SU-DHL-6 (cell line): Measurements from ENCODE around the gene CPZ.

ENCODE experiments used
- H2AFZ ChIP-seq: fragments of 200-600 bp; sonication (generic); 2 replicates; pipeline ENCODE4 v1.6.1; 2014; ENCODE audit warnings: low read depth, mild to moderate bottlenecking, moderate library complexity, mixed read lengths, antibody characterized with exemption, low read length; ENCODE audit not compliant: severe bottlenecking
- H3F3A ChIP-seq: fragments of 200-600 bp; shearing (Covaris generic); 2 replicates; pipeline ENCODE4 v1.6.0; 2016; ENCODE audit warnings: antibody characterized with exemption, mild to moderate bottlenecking; ENCODE audit not compliant: insufficient read depth
- H3K27ac ChIP-seq: fragments of 200-600 bp; sonication (generic); 2 replicates; pipeline ENCODE4 v1.5.1; 2016; ENCODE audit warnings: low read depth, mild to moderate bottlenecking, low read length, moderate library complexity, mixed read lengths
- H3K27me3 ChIP-seq: fragments of 200-600 bp; sonication (generic), shearing (Covaris generic); 2 replicates; pipeline ENCODE4 v1.6.0; 2014; ENCODE audit warnings: mild to moderate bottlenecking, low read length
- H3K36me3 ChIP-seq: fragments of 200-600 bp; sonication (generic); 2 replicates; pipeline ENCODE4 v1.6.1; 2014; ENCODE audit warnings: mild to moderate bottlenecking, low read length, mixed read lengths
- H3K4me2 ChIP-seq: fragments of 300-600, 200-600 bp; shearing (Covaris generic), sonication (generic); 2 replicates; pipeline ENCODE4 v1.6.0; 2014; ENCODE audit warnings: low read length, low read depth, mild to moderate bottlenecking; ENCODE audit not compliant: poor library complexity, severe bottlenecking
- H3K4me3 ChIP-seq: fragments of 200-600 bp; sonication (generic); 2 replicates; pipeline ENCODE4 v1.5.1; 2014; ENCODE audit warnings: antibody characterized with exemption, low read length, mild to moderate bottlenecking, mixed read lengths; ENCODE audit not compliant: insufficient read depth, poor library complexity, severe bottlenecking
- H3K79me2 ChIP-seq: fragments of 200-600 bp; sonication (generic); 2 replicates; pipeline ENCODE4 v1.6.1; 2014; ENCODE audit warnings: mild to moderate bottlenecking, low read length, moderate library complexity; ENCODE audit not compliant: insufficient read depth
- H3K9ac ChIP-seq: fragments of 200-600 bp; sonication (generic); 2 replicates; pipeline ENCODE4 v1.7.0; 2014; ENCODE audit warnings: mild to moderate bottlenecking, low read length
- H3K9me2 ChIP-seq: fragments of 200-600 bp; sonication (generic); replicated peaks from 2 replicates; pipeline ENCODE4 v1.6.1; 2014; ENCODE audit warnings: low read length; ENCODE audit not compliant: insufficient read depth
- H3K9me3 ChIP-seq: fragments of 200-600 bp; sonication (generic); 2 replicates; pipeline ENCODE4 v1.6.1; 2014; ENCODE audit warnings: low read length, mixed read lengths; ENCODE audit not compliant: insufficient read depth
- H4K20me1 ChIP-seq: fragments of 200-600 bp; sonication (generic); 2 replicates; pipeline ENCODE4 v1.6.1; 2014; ENCODE audit warnings: low read depth, mild to moderate bottlenecking, antibody characterized with exemption, low read length, moderate library complexity, mixed read lengths
- EZH2phosphoT487 ChIP-seq: fragments of 200-600 bp; sonication (generic), shearing (Covaris generic); conservative IDR thresholded peaks from 2 replicates; pipeline ENCODE4 v1.6.1; 2018; ENCODE audit warnings: mild to moderate bottlenecking, antibody characterized with exemption, low read length, moderate library complexity, mixed read lengths
- TF ChIP-seq, protein P1 (sequence below): fragments of 200-600 bp; sonication (generic); IDR thresholded peaks from one replicate; pipeline ENCODE4 v1.5.1; 2017; ENCODE audit warnings: antibody characterized with exemption, mild to moderate bottlenecking, low read length, moderate library complexity; ENCODE audit not compliant: insufficient read depth, poor library complexity, severe bottlenecking

The CPZ gene

GRCh38 chr4:8664976-8665375 lies 72.4 kb downstream of the CPZ start:
- H3F3A ChIP-seq = no peaks in the 10 kb centered on the region
- no peaks in the 10 kb centered on the region for H3K27me3 ChIP-seq
- H3K9me2 ChIP-seq = no peaks in the 10 kb centered on the region
- no peak overlapping the region for H3K4me2 ChIP-seq
- no peaks in the 10 kb centered on the region for H3K36me3 ChIP-seq
- H2AFZ ChIP-seq = no peak overlapping the region
- H3K9me3 ChIP-seq = no peaks in the 10 kb centered on the region
- no peaks in the 10 kb centered on the region for H3K79me2 ChIP-seq
- H3K4me3 ChIP-seq = no peak overlapping the region
- no peak for TF ChIP-seq EZH2phosphoT487
- TF ChIP-seq, protein P1, sequence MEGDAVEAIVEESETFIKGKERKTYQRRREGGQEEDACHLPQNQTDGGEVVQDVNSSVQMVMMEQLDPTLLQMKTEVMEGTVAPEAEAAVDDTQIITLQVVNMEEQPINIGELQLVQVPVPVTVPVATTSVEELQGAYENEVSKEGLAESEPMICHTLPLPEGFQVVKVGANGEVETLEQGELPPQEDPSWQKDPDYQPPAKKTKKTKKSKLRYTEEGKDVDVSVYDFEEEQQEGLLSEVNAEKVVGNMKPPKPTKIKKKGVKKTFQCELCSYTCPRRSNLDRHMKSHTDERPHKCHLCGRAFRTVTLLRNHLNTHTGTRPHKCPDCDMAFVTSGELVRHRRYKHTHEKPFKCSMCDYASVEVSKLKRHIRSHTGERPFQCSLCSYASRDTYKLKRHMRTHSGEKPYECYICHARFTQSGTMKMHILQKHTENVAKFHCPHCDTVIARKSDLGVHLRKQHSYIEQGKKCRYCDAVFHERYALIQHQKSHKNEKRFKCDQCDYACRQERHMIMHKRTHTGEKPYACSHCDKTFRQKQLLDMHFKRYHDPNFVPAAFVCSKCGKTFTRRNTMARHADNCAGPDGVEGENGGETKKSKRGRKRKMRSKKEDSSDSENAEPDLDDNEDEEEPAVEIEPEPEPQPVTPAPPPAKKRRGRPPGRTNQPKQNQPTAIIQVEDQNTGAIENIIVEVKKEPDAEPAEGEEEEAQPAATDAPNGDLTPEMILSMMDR = no peak
- no peaks in the 10 kb centered on the region for H4K20me1 ChIP-seq
- no peak overlapping the region for H3K9ac ChIP-seq
- no peak overlapping the region for H3K27ac ChIP-seq

DNA sequence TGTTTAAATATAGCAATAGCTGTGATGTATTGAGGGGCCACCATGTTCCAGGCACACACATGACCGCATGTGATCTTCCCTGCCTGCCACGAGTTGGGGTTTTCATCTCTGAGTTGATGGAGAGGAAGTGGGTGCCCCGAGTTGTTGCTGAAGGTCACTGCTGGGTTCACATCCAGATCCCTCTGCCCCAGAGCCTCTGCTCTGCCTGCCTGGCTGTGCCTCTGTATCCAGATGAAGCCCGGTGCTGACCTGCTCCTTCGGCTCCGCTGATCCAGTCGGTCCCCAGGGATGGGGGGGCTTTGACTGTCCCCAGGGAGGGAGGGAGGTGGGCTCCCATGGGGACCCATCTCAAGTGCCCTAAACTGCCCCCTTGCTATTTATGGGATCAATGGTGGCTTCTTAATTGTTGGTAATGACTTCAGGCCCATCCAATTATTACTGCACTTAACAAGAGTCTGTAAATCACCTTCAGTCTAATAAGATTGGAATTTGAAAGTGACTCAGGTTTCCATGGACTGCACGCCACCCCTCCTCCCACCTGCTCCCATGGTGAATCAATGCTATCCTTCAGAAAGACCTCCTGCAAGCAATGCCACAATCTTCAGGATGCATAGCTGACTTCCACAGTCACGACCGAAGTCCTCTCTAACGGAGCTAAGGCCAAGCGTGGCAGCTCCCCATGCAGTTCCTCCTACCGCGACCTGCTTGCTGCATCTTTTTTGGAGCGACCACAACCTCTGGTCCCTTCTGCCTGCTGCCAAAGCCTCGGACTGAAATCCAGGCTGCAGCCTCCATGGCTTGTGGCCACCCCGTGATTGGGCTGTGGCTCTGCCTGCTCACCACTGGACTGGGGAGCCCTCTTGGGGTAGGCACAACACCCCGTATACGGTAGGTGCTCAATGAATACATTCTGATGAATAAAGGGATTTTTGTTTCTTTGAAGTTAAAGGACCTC lies 73.1 kb downstream of the CPZ start:
- no peaks in the 10 kb centered on the region for H3K79me2 ChIP-seq
- no peak overlapping the region for H3K4me2 ChIP-seq
- no peaks in the 10 kb centered on the region for H3K9me3 ChIP-seq
- H2AFZ ChIP-seq = no peak overlapping the region
- no peak overlapping the region for H3K4me3 ChIP-seq
- no peak for TF ChIP-seq EZH2phosphoT487
- TF ChIP-seq, protein P1 = no peak
- no peaks in the 10 kb centered on the region for H3F3A ChIP-seq
- H3K36me3 ChIP-seq = no peaks in the 10 kb centered on the region
- H3K27ac ChIP-seq = no peak overlapping the region
- H4K20me1 ChIP-seq = no peaks in the 10 kb centered on the region
- no peak overlapping the region for H3K9ac ChIP-seq
- no peaks in the 10 kb centered on the region for H3K9me2 ChIP-seq
- no peaks in the 10 kb centered on the region for H3K27me3 ChIP-seq

DNA sequence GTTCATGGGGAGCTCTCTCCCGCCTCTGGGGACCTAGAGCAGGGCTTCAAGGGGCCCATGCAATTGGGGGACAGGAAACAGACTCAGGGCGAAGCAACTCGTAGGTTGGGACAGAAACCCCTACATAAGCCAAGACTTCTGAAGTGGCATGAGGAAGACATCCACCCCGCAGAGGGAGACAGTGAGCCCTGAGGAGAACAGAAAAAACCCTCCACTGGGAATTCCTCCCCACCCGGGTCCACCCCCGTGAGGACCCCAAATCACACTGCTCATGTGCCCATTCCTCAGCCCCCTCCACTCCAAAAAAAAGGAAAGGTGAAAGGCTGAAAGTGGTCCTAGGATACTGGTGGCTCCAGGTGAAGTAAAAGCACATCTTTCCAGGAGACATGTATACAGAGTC lies 74.0 kb downstream of the CPZ start:
- Histone ChIP-seq H3K27ac (no peak overlapping the region), H3F3A (no peaks in the 10 kb centered on the region), H3K9me2 (no peaks in the 10 kb centered on the region), H3K9ac (no peak overlapping the region), H3K27me3 (no peaks in the 10 kb centered on the region), H4K20me1 (no peaks in the 10 kb centered on the region), H2AFZ (no peak overlapping the region), H3K4me3 (no peak overlapping the region), H3K9me3 (no peaks in the 10 kb centered on the region), H3K4me2 (no peak overlapping the region), H3K79me2 (no peaks in the 10 kb centered on the region), H3K36me3 (no peaks in the 10 kb centered on the region)
- no peak for TF ChIP-seq EZH2phosphoT487
- TF ChIP-seq, protein P1 = no peak
